Upper lobe of right lung (tissue), 1 donor: ENCODE results near the gene PEX19. TPM values are rescaled to one million over a fixed set of nuclear protein-coding genes. Genes with fewer than 3 reads are reported as not detected.

Source experiments
- ATAC-seq: fragments of 200-7000 bp; cut with Tn5 transposase; one replicate; pipeline ENCODE4 v1.9.1; 2020; ENCODE audit warnings: mild to moderate bottlenecking, moderate library complexity
- DNase-seq: peaks from one replicate; pipeline ENCODE4 v3.0.0-alpha.2; 2020
- H3K27ac ChIP-seq: fragments of 200-600 bp; one replicate; pipeline ENCODE4 v1.8.0; 2022
- H3K27me3 ChIP-seq: fragments of 200-600 bp; one replicate; pipeline ENCODE4 v1.8.0; 2022; ENCODE audit warnings: mild to moderate bottlenecking
- H3K36me3 ChIP-seq: fragments of 200-600 bp; one replicate; pipeline ENCODE4 v1.8.0; 2022
- H3K4me1 ChIP-seq: fragments of 200-600 bp; one replicate; pipeline ENCODE4 v1.8.0; 2022
- H3K4me3 ChIP-seq: fragments of 200-600 bp; one replicate; pipeline ENCODE4 v1.8.0; 2022; ENCODE audit warnings: mild to moderate bottlenecking
- H3K9me3 ChIP-seq: fragments of 200-600 bp; one replicate; pipeline ENCODE4 v1.8.0; 2022
- intact Hi-C: fragments of 100-400 bp; cut with DNase I; formaldehyde crosslinking; loops from one replicate; pipeline ENCODE4 v1.11.0; 2022
- total RNA-seq: library from RNA; stranded (reverse); fragmentation: NEBNext Ultra II Directional; extraction: Animal tissue kit (Norgen Biotek cat#: 25700); gene quantifications from one replicate; pipeline ENCODE4 v1.2.1, GENCODE V29; 2021
- TF ChIP-seq, protein P1 (sequence below): fragments of 200-600 bp; IDR thresholded peaks from one replicate; pipeline ENCODE4 v1.8.0; 2022; ENCODE audit warnings: antibody characterized with exemption
- donor health status: DM: no; HTN: yes; CAD: no; lungs with severe emphysema.

PEX19 gene
- total RNA-seq, 1 donor from 2014 or later: 64.2 TPM

- no peak overlapping the region for H3K4me3 ChIP-seq
- peaks cover 6% of the 10 kb centered on the region for H3K36me3 ChIP-seq
- intact Hi-C loops: loop anchor here (10.0 kb wide), 1 partner anchor 57 kb away; the partner anchor contains the start of gene CASQ1
- ATAC-seq (peak; percentile 98), DNase-seq (no peak)
- TF ChIP-seq, protein P1, sequence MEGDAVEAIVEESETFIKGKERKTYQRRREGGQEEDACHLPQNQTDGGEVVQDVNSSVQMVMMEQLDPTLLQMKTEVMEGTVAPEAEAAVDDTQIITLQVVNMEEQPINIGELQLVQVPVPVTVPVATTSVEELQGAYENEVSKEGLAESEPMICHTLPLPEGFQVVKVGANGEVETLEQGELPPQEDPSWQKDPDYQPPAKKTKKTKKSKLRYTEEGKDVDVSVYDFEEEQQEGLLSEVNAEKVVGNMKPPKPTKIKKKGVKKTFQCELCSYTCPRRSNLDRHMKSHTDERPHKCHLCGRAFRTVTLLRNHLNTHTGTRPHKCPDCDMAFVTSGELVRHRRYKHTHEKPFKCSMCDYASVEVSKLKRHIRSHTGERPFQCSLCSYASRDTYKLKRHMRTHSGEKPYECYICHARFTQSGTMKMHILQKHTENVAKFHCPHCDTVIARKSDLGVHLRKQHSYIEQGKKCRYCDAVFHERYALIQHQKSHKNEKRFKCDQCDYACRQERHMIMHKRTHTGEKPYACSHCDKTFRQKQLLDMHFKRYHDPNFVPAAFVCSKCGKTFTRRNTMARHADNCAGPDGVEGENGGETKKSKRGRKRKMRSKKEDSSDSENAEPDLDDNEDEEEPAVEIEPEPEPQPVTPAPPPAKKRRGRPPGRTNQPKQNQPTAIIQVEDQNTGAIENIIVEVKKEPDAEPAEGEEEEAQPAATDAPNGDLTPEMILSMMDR: peak; percentile 74
- peaks cover 13% of the 10 kb centered on the region for H3K4me1 ChIP-seq
- H3K9me3 ChIP-seq: no peaks in the 10 kb centered on the region
- H3K27me3 ChIP-seq: no peaks in the 10 kb centered on the region
- H3K27ac ChIP-seq: no peak overlapping the region
Measured at GRCh38 chr1:160251687-160252526, 33.0 kb downstream of the PEX19 start.

GRCh38 chr1:160251011-160251410 is 33.9 kb downstream of the PEX19 start:
- intact Hi-C loops: loop anchor here (10.0 kb wide), 1 partner anchor 56 kb away; the partner anchor contains the start of gene CASQ1
- H3K36me3 ChIP-seq: peaks cover 6% of the 10 kb centered on the region
- no peak overlapping the region for H3K4me3 ChIP-seq
- H3K27me3 ChIP-seq: no peaks in the 10 kb centered on the region
- no peak for DNase-seq
- no peaks in the 10 kb centered on the region for H3K9me3 ChIP-seq
- ATAC-seq: no peak
- no peak overlapping the region for H3K27ac ChIP-seq
- peaks cover 4% of the 10 kb centered on the region for H3K4me1 ChIP-seq
- TF ChIP-seq, protein P1: no peak

- no peaks in the 10 kb centered on the region for H3K27me3 ChIP-seq
- TF ChIP-seq, protein P1: no peak
- peaks cover 4% of the 10 kb centered on the region for H3K4me1 ChIP-seq
- ATAC-seq (no peak), DNase-seq (no peak)
- H3K27ac ChIP-seq: no peak overlapping the region
- intact Hi-C loops: no loop called here
- H3K4me3 ChIP-seq: no peak overlapping the region
- H3K9me3 ChIP-seq: no peaks in the 10 kb centered on the region
- H3K36me3 ChIP-seq: peaks cover 17% of the 10 kb centered on the region
Measured at GRCh38 chr1:160247053-160247452, 37.9 kb downstream of the PEX19 start.

- DNase-seq (no peak), ATAC-seq (no peak)
- Histone ChIP-seq H3K4me3 (no peak overlapping the region), H3K4me1 (no peaks in the 10 kb centered on the region), H3K27ac (no peak overlapping the region), H3K27me3 (no peaks in the 10 kb centered on the region), H3K9me3 (no peaks in the 10 kb centered on the region), H3K36me3 (peaks cover 33% of the 10 kb centered on the region)
- intact Hi-C loops: no loop called here
- TF ChIP-seq, protein P1: no peak
Measured at GRCh38 chr1:160245434-160245833, 39.5 kb downstream of the PEX19 start.

DNA sequence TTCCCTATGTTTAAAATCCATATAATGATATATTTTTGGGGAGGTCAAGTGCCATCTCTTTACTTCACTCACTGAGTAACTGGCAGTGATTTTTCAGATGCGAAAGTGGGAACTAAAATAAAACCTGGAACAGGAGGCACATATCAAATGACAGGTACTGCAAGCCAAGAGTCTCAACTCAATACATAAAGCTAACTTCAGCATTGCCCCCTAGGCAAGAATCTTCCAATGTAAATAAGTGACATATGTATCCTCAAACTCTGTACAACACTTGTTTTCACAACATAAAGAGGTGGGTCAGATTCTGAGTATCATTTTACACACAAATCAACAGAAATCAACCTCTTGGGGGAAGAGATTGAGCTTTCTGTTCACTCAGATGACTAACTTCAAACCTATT is 40.7 kb downstream of the PEX19 start:
- no peaks in the 10 kb centered on the region for H3K27me3 ChIP-seq
- H3K4me1 ChIP-seq: no peaks in the 10 kb centered on the region
- no peaks in the 10 kb centered on the region for H3K9me3 ChIP-seq
- TF ChIP-seq, protein P1: no peak
- no peak overlapping the region for H3K4me3 ChIP-seq
- intact Hi-C loops: no loop called here
- DNase-seq (no peak), ATAC-seq (no peak)
- H3K36me3 ChIP-seq: peaks cover 45% of the 10 kb centered on the region
- H3K27ac ChIP-seq: no peak overlapping the region
